Ishikawa (cell line): ENCODE results near the gene TRIM71.

Source experiments
- CEBPB ChIP-seq: IDR thresholded peaks from 2 replicates; pipeline ENCODE4 v1.6.1; 2012
- CREB1 ChIP-seq: IDR thresholded peaks from 2 replicates; pipeline ENCODE4 v1.6.1; 2012; ENCODE audit warnings: low read depth
- EGR1 ChIP-seq: IDR thresholded peaks from 2 replicates; pipeline ENCODE4 v1.6.1; 2012
- EP300 ChIP-seq: IDR thresholded peaks from 2 replicates; pipeline ENCODE4 v1.6.1; 2012; ENCODE audit warnings: borderline replicate concordance
- FOXM1 ChIP-seq: IDR thresholded peaks from 2 replicates; pipeline ENCODE4 v1.6.1; 2012; ENCODE audit warnings: low read depth, borderline replicate concordance
- NFIC ChIP-seq: IDR thresholded peaks from 2 replicates; pipeline ENCODE4 v1.6.1; 2012
- RAD21 ChIP-seq: IDR thresholded peaks from 2 replicates; pipeline ENCODE4 v1.6.1; 2012; ENCODE audit warnings: low read depth
- TAF1 ChIP-seq: IDR thresholded peaks from 2 replicates; pipeline ENCODE4 v1.6.1; 2012; ENCODE audit warnings: low read depth, mild to moderate bottlenecking
- TCF12 ChIP-seq: IDR thresholded peaks from 2 replicates; pipeline ENCODE4 v1.6.1; 2012; ENCODE audit warnings: low read depth
- TEAD4 ChIP-seq: IDR thresholded peaks from 2 replicates; pipeline ENCODE4 v1.6.1; 2012
- YY1 ChIP-seq: IDR thresholded peaks from 2 replicates; pipeline ENCODE4 v1.6.1; 2012; ENCODE audit warnings: low read depth
- ZBTB7A ChIP-seq: IDR thresholded peaks from 2 replicates; pipeline ENCODE4 v1.6.1; 2012; ENCODE audit warnings: low read depth
- TF ChIP-seq, protein P1 (sequence below): IDR thresholded peaks from 2 replicates; pipeline ENCODE4 v1.6.1; 2012
- TF ChIP-seq, protein P2 (sequence below): IDR thresholded peaks from 2 replicates; pipeline ENCODE4 v1.6.1; 2012
- TF ChIP-seq, protein P3 (sequence below): IDR thresholded peaks from 2 replicates; pipeline ENCODE4 v1.6.1; 2012; ENCODE audit warnings: low read depth, mild to moderate bottlenecking

The TRIM71 gene

DNA sequence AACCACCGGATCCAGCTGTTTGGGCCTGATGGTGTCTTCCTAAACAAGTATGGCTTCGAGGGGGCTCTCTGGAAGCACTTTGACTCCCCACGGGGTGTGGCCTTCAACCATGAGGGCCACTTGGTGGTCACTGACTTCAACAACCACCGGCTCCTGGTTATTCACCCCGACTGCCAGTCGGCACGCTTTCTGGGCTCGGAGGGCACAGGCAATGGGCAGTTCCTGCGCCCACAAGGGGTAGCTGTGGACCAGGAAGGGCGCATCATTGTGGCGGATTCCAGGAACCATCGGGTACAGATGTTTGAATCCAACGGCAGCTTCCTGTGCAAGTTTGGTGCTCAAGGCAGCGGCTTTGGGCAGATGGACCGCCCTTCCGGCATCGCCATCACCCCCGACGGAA is 73.6 kb downstream of the TRIM71 start:
- TF ChIP-seq YY1 = no peak
- no peak for TF ChIP-seq TCF12
- no peak for TF ChIP-seq EP300
- TF ChIP-seq TAF1 = no peak
- TF ChIP-seq TEAD4 = no peak
- TF ChIP-seq, protein P1, sequence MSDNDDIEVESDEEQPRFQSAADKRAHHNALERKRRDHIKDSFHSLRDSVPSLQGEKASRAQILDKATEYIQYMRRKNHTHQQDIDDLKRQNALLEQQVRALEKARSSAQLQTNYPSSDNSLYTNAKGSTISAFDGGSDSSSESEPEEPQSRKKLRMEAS = no peak
- TF ChIP-seq CREB1 = no peak
- no peak for TF ChIP-seq FOXM1
- TF ChIP-seq, protein P2, sequence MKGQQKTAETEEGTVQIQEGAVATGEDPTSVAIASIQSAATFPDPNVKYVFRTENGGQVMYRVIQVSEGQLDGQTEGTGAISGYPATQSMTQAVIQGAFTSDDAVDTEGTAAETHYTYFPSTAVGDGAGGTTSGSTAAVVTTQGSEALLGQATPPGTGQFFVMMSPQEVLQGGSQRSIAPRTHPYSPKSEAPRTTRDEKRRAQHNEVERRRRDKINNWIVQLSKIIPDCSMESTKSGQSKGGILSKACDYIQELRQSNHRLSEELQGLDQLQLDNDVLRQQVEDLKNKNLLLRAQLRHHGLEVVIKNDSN = no peak
- TF ChIP-seq, protein P3, sequence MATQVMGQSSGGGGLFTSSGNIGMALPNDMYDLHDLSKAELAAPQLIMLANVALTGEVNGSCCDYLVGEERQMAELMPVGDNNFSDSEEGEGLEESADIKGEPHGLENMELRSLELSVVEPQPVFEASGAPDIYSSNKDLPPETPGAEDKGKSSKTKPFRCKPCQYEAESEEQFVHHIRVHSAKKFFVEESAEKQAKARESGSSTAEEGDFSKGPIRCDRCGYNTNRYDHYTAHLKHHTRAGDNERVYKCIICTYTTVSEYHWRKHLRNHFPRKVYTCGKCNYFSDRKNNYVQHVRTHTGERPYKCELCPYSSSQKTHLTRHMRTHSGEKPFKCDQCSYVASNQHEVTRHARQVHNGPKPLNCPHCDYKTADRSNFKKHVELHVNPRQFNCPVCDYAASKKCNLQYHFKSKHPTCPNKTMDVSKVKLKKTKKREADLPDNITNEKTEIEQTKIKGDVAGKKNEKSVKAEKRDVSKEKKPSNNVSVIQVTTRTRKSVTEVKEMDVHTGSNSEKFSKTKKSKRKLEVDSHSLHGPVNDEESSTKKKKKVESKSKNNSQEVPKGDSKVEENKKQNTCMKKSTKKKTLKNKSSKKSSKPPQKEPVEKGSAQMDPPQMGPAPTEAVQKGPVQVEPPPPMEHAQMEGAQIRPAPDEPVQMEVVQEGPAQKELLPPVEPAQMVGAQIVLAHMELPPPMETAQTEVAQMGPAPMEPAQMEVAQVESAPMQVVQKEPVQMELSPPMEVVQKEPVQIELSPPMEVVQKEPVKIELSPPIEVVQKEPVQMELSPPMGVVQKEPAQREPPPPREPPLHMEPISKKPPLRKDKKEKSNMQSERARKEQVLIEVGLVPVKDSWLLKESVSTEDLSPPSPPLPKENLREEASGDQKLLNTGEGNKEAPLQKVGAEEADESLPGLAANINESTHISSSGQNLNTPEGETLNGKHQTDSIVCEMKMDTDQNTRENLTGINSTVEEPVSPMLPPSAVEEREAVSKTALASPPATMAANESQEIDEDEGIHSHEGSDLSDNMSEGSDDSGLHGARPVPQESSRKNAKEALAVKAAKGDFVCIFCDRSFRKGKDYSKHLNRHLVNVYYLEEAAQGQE = no peak
- TF ChIP-seq CEBPB = no peak
- TF ChIP-seq RAD21 = no peak
- TF ChIP-seq ZBTB7A = no peak

GRCh38 chr3:32892625-32893598 is 75.1 kb downstream of the TRIM71 start:
- no peak for TF ChIP-seq YY1
- TF ChIP-seq, protein P1 = no peak
- no peak for TF ChIP-seq TCF12
- TF ChIP-seq, protein P3 = no peak
- no peak for TF ChIP-seq EGR1
- TF ChIP-seq ZBTB7A = no peak
- TF ChIP-seq TAF1 = no peak
- TF ChIP-seq CREB1 = no peak
- no peak for TF ChIP-seq EP300
- no peak for TF ChIP-seq FOXM1
- no peak for TF ChIP-seq TEAD4
- no peak for TF ChIP-seq CEBPB
- TF ChIP-seq NFIC = no peak
- TF ChIP-seq, protein P2 = no peak
- TF ChIP-seq RAD21 = no peak

DNA sequence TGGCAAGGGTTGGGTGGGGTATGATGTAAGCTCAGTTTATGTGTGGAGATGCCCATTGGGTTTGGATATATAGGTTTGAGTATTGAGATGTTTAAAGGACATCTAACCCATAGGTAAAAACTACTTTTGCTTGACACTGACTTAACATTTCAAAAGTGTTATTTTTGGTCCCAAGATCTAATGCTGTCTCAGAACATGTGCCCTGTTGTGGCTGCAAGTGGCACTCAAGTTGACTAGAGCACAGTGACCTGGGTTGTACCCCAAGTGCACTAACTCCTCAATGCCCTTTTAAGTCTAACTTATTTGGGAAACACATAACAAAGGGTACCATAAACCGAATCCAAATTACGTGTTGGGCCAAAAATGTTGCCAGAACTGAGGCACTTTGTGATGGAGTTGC is 77.2 kb downstream of the TRIM71 start:
- TF ChIP-seq FOXM1 (no peak), EGR1 (no peak), TAF1 (no peak), CREB1 (no peak), TEAD4 (no peak), TCF12 (no peak), NFIC (no peak), YY1 (no peak), EP300 (no peak), RAD21 (no peak), ZBTB7A (no peak), CEBPB (no peak)
- TF ChIP-seq, protein P2 = no peak
- TF ChIP-seq, protein P3 = no peak
- TF ChIP-seq, protein P1 = no peak
